HG03378 (cell line): ENCODE measurements around the gene DNMT1.
A peak's percentile ranks its signal among the peaks of the same experiment; 100 is the strongest.

Experiments
- ATAC-seq: cut with Tn5 transposase; IDR thresholded peaks from one replicate; pipeline ENCODE4 v1.9.1; 2021; ENCODE audit warnings: mild to moderate bottlenecking, moderate library complexity; ENCODE audit not compliant: unreplicated experiment

DNMT1 gene

GRCh38 chr19:10100163-10100785 is 94.5 kb downstream of the DNMT1 start:
- ATAC-seq: no peak

DNA sequence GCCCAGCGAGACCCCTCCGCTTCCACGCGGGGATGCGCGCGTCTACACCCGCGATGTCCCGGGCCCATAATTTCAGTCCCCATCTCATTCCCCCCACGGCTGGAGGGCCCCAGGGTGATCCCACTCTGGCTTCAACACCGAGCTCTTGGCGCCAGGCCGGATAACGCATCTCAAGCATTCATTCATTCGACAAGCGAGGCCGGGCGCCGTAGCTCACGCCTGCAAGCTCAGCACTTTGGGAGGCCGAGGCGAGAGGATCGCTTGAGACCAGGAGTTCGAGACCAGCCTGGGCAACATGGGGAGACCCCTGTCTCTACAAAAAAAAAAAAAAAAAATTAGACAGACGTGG is 98.2 kb downstream of the DNMT1 start:
- no peak for ATAC-seq

DNA sequence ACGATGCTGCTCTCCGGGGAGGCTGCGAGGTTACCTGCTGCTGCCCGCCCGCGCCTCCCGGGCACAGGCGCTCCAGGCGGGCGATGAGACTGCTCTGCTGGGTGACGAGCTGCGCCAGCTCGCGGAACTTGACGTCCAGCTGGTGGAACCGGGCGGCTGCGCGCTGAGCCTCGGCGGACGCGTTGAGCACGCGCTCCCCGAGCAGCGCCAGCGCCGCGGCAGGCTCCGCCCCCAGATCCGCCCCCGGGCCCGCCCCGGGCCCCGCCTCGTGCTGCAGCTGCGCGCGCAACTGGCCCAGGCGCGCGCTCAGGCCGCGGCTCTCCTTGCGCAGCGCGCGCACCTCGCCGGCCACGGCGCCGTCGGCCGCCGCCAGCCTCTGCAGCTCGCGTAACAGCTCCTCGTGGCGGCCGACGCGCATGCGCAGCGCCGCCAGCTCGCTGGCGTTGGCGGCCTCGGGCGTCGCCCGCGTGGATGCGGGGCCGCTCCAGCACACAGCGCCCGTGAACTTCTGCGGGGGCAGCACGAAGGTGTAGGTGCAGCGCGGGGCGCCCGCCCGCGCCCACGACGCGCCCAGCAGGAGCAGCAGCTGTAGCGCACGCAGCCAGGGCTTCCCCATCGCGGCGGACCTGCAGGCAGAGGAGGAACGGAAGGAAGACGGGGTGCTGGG is 98.7 kb downstream of the DNMT1 start:
- ATAC-seq: peak; percentile 44

DNA sequence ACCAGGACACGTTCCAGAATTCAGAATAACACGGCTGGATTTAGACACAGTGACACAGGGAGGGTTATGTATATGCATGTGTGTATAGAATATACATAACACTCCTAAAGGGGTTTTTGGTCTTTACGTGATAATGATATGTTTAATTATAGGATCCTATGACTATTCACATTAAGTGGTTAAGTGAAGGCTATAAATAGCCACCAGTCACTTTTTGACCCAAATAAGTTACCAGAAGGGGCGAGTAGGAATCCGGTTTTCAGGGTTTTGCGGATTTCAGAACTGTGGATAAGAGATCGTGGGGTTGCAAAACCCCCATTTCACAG is 99.2 kb downstream of the DNMT1 start:
- no peak for ATAC-seq

GRCh38 chr19:10093295-10094186 is 101.2 kb downstream of the DNMT1 start:
- no peak for ATAC-seq

GRCh38 chr19:10092648-10093294 is 102.0 kb downstream of the DNMT1 start:
- ATAC-seq: no peak

- ATAC-seq: no peak
Measured at GRCh38 chr19:10091895-10092641, 102.7 kb downstream of the DNMT1 start.

DNA sequence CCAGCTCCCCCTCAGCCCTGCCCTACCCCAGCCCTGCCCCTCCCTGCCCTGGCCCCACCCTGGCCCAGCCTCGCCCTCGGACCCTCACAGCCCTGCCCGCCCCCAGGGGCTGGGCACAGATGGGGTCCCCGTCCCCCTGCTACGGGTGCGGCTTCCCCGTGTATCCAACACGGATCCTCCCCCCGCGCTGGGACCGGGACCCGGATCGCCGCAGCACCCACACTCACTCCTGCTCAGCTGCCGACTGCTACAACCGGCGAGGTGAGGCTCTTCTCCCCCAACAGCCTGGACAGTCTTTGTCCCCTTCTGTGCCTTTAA is 103.4 kb downstream of the DNMT1 start:
- no peak for ATAC-seq

- no peak for ATAC-seq
Measured at GRCh38 chr19:10089801-10090375, 104.9 kb downstream of the DNMT1 start.

GRCh38 chr19:10088949-10089554 is 105.7 kb downstream of the DNMT1 start:
- no peak for ATAC-seq

DNA sequence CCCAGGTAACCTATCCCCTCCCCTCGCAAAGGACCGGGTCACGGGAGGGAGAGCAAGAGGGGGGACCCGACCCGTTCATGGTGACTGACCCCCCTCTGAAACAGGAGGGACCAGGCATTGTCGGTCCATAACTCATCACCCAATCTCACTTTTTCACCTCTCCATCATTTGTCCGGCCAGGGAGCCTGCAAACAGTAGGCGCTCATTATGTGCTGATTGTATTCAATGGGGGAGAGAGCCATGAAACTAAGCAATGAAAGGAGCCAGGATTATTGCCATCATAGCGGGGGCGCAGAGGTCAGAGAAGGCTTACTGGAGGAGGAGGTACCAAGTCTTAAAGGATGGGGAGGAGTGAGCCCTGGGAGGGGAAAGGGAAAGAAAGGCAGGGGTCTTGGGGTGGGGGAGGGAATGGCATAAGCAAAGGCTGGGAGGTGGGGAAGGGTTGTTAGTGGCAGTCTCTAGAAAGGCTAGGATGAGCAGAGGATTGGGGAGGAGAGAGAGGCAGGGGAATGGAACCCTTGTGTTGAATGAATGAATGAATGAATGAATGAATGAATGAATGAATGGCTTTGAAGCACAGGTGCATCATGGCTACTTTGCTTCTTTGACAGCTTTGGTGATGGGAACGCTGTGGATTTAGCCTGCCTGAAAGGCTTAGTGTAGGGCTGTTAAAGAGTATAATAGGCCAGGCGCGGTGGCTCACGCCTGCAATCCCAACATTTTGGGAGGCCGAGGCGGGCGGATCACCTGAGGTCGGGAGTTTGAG is 107.3 kb downstream of the DNMT1 start:
- no peak for ATAC-seq

DNA sequence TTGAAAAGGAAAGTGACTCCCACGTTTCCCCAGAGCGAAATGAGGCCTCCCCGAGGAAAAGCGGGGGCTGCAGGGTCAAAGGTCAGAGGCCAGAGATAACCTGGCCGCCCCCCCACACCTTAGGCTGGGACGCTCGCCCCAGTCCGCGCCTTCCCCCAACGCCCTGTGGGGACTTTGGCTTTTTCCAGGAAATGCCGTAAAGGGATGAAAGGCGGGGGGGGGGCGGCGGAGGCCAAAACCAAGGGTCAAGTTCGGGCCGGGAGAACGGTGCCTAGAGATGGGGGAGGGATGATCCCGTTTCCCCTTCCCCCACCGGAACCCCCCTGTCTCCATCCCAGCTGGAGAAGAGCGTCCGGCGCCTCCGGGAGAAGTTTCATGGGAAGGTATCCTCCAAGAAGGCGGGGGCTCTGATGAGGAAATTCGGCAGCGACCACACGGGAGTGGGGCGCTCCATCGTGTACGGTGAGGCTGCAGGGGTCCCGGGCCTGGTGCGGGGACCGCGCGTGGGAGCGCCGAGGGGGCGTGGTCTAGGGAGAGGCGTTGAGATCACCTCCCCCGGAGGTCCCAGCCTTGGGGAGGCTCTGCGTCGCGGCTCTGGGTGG is 108.1 kb downstream of the DNMT1 start:
- no peak for ATAC-seq

DNA sequence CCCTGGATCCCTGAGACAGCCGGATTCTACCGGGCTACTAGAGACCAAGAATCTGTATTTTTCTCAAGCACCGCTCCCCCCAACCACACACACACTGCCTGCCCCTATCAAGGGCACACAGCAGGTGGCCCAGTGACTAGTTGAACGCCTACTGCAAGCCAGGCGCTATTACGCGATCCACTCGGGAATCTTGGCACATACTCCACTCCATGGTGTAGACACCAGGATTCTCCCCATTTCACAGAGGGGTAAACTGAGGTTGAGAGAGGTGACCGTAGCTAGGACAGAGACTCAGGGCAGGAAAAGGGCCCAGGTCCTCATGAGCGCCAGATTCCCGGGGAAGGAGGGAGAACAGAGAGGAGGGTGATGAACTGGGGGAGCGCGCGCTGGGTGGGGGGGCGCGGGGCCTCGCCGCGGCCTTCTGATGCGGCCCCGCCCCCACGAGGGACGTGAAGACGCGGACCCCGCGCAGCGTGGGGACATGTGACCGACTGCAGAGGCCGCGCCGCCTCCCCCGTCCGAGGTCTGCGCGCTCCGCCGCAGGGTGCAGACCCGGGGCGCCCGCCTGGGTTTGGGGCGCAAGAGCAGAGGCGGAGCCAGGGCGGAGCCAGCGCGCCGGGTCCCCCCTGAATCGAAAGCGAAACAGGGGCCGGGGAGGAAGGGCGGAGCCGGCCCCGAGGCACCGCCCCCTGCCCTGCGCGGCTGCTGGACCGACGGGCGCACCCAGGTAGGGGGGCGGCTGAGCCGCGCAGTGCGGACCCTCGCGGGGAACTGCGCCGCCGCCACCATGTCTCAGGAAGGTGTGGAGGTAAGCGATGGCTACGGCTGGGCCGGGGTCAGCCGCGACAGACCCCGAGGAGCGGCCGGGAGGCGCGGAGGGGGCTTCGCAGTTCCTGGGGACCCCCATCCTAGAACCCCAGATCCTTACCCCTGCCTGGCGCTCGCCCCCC is 108.8 kb downstream of the DNMT1 start, which contains the start of gene SHFL:
SHFL (plus strand) TSS at position 677 of the 950 bp plus-strand sequence; CDS start at position 788, 111 bp downstream.
- ATAC-seq: no peak

- no peak for ATAC-seq
Measured at GRCh38 chr19:10084803-10085202, 110.0 kb downstream of the DNMT1 start.

DNA sequence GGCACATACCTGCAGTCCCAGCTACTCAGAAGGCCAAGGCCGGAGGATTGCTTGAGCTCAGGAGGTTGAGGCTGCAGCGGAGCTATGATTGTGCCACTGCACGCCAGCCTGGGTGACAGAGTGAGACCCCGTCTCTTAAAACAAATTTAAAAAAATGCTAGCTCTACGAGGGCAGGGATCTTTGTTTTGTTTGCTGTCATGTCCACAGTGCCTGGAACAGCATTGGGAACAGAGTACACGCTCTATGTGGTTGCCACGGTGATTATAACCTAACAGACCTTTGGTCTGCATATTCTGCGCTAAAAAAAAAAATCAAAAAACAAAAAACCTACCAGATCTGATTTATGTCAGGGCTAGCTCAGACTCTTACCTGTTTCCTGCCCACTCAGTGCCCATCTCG is 110.8 kb downstream of the DNMT1 start:
- ATAC-seq: no peak
